Measurements from ENCODE around the gene ZNF512B.
"Not testable (repeated sequence)": the region's sequence is repeated elsewhere in the genome, so short reads cannot be mapped to it uniquely, and the experiment has no call there.

Gene ZNF512B

GRCh38 chr20:63976980-63977738, 7.4 kb upstream of the ZNF512B start:
- DNase-seq, result no peak

DNA sequence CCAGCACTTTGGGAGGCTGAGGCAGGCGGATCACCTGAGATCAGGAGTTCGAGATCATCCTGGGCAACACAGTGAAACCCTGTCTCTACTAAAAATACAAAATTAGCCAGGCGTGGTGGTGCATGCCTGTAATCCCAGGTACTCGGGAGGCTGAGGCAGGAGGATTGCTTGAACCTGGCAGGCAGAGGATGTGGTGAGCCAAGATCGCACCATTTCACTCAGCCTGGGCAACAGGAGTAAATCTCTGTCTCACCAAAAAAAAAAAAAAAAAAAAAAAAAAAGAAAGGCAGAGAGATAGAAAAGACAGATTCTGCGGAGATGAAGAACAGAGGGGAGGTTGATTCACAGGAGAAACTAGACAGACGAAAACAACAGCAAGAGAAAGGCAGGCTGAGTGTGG, 6.8 kb upstream of the ZNF512B start:
- not testable (repeated sequence) for DNase-seq

GRCh38 chr20:63974402-63975200, 4.9 kb upstream of the ZNF512B start:
- no peak for DNase-seq

DNA sequence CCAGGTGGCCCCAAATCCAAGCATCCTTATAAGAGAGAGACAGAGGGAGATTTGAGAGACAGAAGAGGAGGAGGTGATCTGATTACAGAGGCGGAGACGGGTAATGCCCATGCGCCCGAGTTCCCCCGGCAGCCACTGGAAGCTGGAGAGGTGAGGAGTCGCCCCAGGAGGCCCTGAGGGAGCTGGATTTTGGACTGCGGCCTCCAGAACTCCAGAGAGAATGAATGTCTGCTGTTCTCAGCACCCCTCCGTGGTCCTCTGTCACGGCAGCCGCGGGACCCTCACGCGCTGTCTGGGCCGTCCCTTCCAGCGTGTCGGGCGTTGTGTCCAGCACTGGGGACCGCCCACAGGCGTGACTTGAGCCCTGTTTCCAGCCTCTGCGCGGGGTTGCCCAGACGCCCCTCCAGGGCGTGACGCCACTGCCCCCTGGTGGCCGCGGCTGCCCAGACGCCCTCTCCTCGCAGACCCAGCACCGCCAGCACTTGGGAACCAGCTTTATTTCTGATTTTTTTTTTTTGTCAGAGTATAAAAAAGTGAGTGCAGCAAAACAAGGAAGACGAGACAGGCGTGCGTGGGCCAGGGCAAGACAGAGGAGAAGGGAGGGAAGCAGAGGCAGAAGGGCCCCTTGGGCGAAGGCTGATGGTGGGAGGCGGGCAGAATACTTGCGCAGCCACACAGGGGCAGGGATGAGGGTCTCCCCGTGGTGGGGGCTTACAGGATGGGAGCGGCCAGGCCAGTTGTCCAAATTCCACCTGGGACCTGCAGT, 4.1 kb upstream of the ZNF512B start:
- peak; percentile 78 to 79 for DNase-seq

- DNase-seq, result no peak
Observed at GRCh38 chr20:63973160-63973479, 3.4 kb upstream of the ZNF512B start.

GRCh38 chr20:63972312-63973159, 2.8 kb upstream of the ZNF512B start:
- DNase-seq, result no peak

DNA sequence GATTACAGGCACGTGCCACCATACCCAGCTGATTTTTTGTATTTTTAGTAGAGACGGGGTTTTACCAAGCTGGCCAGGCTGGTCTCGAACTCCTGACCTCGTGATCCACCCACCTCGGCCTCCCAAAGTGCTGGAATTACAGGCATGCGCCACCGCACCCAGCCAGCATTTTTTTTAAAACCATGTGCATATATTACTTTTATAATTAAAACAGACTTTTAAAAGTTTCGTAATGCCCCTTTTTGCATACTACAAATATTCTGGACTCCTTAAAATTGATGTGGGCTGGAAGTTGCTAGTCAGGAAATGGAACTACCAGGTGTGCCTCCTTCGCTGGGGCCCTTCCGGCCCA, 2.2 kb upstream of the ZNF512B start:
- not testable (repeated sequence) for DNase-seq

- DNase-seq, result no peak
Observed at GRCh38 chr20:63970714-63971431, 1.1 kb upstream of the ZNF512B start.

GRCh38 chr20:63968928-63969760, 586 bp downstream of the ZNF512B start:
- DNase-seq, result peak in 1 of 2 donors; percentile 37

DNA sequence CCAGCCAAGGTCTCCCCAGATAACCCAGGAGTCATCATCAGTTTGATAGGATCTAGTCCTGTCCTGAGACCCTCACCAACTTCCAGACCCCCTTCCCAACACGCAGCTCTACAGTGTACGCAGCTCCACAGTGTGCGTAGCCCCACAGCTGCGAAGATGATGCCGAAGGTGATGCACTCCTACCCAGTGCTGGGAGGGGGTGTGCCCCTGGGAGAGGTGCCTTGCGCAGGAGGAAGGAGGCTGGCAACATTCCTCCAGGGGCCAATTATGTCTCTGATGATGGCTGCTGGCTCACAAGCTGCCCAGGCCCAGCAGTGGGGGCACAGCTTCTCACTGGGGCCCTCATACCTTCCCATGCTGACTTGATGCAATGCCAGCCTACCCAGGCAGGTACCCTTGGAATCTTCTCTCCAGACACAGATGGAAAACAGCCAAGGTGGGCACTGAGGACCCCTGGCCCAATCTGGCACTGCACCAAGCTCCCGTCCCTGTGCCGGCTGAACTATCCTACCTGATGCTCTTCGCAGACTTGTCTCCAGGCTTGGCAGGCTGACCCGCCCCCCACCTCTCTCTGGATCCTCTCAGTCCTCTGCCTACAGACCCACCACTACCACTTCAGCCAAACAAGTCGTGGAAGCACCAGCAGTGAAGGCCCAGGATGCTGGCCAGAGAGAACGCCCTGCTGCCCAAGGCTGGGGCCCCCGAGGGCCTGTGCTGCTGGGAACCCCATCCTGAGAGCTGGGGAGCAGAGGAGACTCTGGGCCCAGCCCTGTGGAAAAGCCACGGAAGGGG, 1.4 kb downstream of the ZNF512B start:
- no peak for DNase-seq

DNA sequence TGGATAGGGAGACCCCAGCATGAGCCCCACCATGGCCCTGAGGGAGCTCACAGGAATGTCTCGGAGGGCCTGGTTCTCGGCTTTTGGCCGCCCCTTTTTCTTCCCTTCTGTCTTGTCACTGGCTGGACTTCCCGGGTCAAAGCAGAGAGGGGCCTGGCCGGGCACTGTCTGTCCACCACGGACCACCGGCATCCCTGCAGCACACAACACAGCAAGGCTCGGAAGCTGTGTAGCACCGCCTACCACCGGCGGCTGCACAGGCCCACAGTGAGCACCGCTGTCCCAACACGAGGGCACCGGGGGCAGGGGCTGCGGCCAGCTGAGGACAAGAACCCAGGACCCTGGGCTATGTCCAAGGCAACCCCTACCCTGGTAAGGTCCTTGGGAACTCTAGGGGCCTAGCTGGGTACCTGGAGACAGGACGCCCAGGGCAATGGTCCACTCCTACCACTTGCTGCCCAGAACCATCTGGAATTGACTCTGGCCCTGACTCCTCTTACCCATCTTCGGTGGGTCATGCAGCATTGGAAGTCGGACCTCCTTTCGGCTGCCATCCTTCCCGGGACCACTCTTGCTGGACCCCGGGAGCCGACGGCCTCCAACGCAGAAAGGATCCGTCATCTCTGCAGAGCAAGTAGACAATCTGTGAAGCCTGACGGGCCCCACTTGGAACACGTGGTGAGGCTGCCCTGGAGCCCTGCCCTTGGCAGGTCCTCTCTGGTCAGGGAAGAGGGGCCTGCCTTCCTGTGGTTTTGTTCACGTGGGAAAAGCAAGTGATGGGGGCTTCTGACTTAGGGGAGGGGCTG, 2.2 kb downstream of the ZNF512B start:
- no peak for DNase-seq

GRCh38 chr20:63966944-63967322, 2.8 kb downstream of the ZNF512B start:
- no peak for DNase-seq

GRCh38 chr20:63966172-63966943, 3.4 kb downstream of the ZNF512B start:
- no peak for DNase-seq

GRCh38 chr20:63964412-63964811, 5.3 kb downstream of the ZNF512B start:
- DNase-seq, result no peak

- no peak for DNase-seq
Observed at GRCh38 chr20:63963784-63964301, 5.9 kb downstream of the ZNF512B start.

DNA sequence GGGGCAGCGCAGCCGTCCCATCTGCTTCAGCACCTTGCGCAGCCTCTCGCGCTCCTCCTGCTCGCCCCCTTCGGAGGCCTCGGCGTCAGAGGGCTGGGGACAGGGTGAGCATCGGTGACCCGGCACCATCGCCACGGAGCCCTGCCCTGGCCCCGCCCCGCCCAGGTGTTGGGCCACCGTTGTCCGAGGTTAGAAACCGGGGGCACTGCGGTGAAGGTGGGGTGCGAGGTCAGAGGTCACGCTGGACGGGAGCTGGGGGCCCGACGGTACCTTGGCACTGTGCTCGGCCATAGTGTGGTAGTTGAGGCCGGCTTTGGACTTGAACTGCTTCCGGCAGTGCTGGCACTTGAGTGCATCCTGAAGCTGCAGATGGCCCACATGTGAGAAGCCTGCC, 6.4 kb downstream of the ZNF512B start:
- DNase-seq, result no peak

- DNase-seq, result no peak
Observed at GRCh38 chr20:63962426-63963347, 7.0 kb downstream of the ZNF512B start.

All from CD4-positive, alpha-beta T cell treated with Interleukin-1 beta for 1 hour (primary cell).